IPS-NIHi7 (cell line): ENCODE data around the gene DHRS13.
A peak's percentile ranks its signal among the peaks of the same experiment; 100 is the strongest.

Experiments used
- DNase-seq: peaks from one replicate; pipeline ENCODE4 v3.0.0; 2012; ENCODE audit warnings: mixed read lengths; ENCODE audit errors: extremely low spot score

DHRS13 gene

DNA sequence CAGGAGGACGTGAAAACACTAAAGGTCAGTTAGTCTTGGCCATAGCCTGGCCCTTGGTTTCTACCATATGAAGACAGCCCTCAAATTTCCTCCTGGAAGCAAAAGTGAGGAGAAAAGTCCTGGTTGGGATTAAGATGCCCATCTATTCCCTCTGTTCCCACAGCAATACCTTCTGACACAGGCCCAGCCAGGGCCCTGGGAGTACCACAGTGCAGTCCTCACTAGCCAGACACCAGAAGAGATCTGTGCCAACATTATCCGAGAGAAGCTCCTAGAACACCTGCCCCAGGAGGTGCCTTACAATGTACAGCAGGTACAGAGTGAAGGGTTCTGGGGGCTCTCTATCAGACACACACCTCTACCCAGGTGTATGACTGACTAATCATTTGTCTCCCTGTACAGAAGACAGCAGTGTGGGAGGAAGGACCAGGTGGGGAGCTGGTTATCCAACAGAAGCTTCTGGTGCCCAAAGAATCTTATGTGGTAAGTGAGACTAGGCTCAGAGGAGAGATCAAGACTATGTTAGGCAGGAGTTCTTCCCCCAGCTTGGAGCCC, 44.0 kb downstream of the DHRS13 start:
- DNase-seq: no peak

DNA sequence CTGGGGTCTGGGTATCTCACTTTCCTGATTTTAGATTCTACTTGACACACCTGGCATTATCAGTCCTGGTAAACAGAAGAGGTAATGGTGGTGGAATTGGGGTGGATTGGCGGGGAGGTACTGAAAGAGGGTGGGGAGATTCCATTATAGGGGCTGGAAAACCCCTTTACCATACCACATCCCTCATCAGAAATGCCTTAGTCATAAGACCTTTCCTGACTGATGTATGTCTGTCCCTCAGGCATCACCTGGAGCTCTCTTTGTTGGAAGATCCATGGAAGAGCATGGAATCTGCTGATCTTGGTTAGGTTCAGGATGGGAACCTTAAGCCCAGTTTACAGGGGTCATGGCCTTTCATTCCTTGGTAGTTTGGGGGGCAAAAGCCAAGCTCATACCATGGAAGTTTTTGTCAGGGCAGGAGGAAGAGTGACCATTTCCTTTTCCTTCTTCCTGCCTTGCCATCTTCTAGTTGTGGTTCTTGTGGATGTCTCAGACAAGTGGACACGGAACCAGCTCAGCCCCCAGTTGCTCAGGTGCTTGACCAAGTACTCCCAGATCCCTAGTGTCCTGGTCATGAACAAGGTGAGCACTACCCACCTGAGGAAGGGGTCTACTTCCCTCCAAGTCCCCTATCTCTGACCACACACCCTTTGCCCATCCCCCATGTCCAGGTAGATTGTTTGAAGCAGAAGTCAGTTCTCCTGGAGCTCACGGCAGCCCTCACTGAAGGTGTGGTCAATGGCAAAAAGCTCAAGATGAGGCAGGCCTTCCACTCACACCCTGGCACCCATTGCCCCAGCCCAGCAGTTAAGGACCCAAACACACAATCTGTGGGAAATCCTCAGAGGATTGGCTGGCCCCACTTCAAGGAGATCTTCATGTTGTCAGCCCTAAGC, 44.7 kb downstream of the DHRS13 start:
- DNase-seq: no peak

DNA sequence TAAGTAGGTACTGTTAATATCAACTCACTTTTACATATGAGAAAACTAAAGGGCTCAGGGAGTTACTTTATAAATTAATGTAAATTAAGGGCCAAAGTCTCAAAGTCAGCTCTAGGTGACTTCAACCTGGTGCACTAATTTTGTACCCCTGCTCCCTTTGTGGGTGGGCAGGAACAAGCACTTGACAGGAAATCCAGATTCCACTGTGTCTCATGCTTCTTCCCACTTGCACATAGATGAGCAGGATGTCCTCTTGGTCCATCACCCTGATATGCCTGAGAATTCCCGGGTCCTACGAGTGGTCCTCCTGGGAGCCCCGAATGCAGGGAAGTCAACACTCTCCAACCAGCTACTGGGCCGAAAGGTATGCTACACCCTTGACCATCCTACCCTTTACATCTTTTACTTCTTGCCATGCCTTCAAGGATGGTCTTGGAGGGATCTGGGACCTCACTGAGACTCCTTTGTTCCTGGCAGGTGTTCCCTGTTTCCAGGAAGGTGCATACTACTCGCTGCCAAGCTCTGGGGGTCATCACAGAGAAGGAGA, 46.8 kb downstream of the DHRS13 start:
- DNase-seq: no peak

- no peak for DNase-seq
Observed at GRCh38 chr17:28855336-28855679, 47.6 kb downstream of the DHRS13 start.

- peak; percentile 96 for DNase-seq
Observed at GRCh38 chr17:28854457-28855335, 48.2 kb downstream of the DHRS13 start, which contains the start of gene ERAL1. Gene ERAL1, plus strand, starts transcription at chr17:28855016. Its CDS starts 19 bp downstream, at chr17:28855035.

GRCh38 chr17:28853295-28853694, 49.6 kb downstream of the DHRS13 start:
- DNase-seq: no peak

DNA sequence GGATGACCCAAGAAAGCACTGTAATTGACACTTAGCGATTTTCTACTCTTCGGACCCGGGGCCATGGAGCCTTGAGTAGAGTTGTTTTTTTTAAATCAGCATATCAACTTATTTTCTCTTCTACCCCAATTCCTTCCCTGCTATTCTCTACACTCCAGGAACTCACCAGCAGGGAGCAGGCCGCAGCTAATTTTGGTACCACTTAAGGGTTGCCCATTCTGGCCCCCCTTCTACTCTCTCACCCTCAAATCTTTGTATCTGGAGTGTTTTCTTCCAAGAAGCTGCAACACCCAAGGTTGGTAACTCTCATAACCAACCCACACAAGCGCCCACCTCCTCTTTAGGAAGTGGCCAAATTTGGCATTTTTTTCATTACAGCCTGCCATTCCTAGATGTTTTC, 53.6 kb downstream of the DHRS13 start:
- DNase-seq: no peak

GRCh38 chr17:28848667-28849066, 54.2 kb downstream of the DHRS13 start:
- DNase-seq: peak; percentile 68
